RKO (cell line): ENCODE data around the gene CYP4F8.
"Not testable (repeated sequence)": the region's sequence is repeated elsewhere in the genome, so short reads cannot be mapped to it uniquely, and the experiment has no call there.

Experiments used
- DNase-seq: peaks from one replicate; pipeline ENCODE4 v3.0.0-alpha.2; 2016; ENCODE audit warnings: low spot score

Gene CYP4F8

GRCh38 chr19:15614507-15615379, at the start of gene CYP4F8:
Gene CYP4F8 (plus strand): TSS chr19:15615218. CDS start chr19:15615617, 399 bp downstream.
- no peak for DNase-seq

GRCh38 chr19:15570420-15570819, 44.6 kb upstream of the CYP4F8 start:
- no peak for DNase-seq

GRCh38 chr19:15575406-15575805, 39.6 kb upstream of the CYP4F8 start:
- DNase-seq = no peak

- no peak for DNase-seq
These were observed 38.4 kb upstream of the CYP4F8 start for GRCh38 chr19:15576526-15577156.

GRCh38 chr19:15577184-15577771, 37.7 kb upstream of the CYP4F8 start:
- no peak for DNase-seq

GRCh38 chr19:15583346-15583745, 31.7 kb upstream of the CYP4F8 start:
- DNase-seq = no peak

- no peak for DNase-seq
These were observed 30.9 kb upstream of the CYP4F8 start for GRCh38 chr19:15584095-15584494.

- DNase-seq = peak; percentile 52
These were observed 30.4 kb upstream of the CYP4F8 start for GRCh38 chr19:15584541-15585115.

GRCh38 chr19:15587663-15588062, 27.4 kb upstream of the CYP4F8 start:
- no peak for DNase-seq

GRCh38 chr19:15588265-15588664, 26.8 kb upstream of the CYP4F8 start:
- DNase-seq = no peak

- no peak for DNase-seq
These were observed 25.1 kb upstream of the CYP4F8 start for GRCh38 chr19:15589760-15590451.

- no peak for DNase-seq
These were observed 23.2 kb upstream of the CYP4F8 start for GRCh38 chr19:15591796-15592195.

GRCh38 chr19:15592506-15592905, 22.5 kb upstream of the CYP4F8 start:
- DNase-seq = not testable (repeated sequence)

GRCh38 chr19:15593766-15594165, 21.3 kb upstream of the CYP4F8 start:
- DNase-seq = not testable (repeated sequence)

- DNase-seq = peak; percentile 4
These were observed 19.9 kb upstream of the CYP4F8 start for GRCh38 chr19:15595069-15595468.

GRCh38 chr19:15607978-15608925, 6.8 kb upstream of the CYP4F8 start:
- not testable (repeated sequence) for DNase-seq

- no peak for DNase-seq
These were observed 5.8 kb upstream of the CYP4F8 start for GRCh38 chr19:15609261-15609660.

GRCh38 chr19:15612342-15612741, 2.7 kb upstream of the CYP4F8 start:
- DNase-seq = no peak

- no peak for DNase-seq
These were observed 1.7 kb upstream of the CYP4F8 start for GRCh38 chr19:15613338-15613737.

GRCh38 chr19:15615526-15615925, 508 bp downstream of the CYP4F8 start:
- no peak for DNase-seq

- DNase-seq = no peak
These were observed 1.2 kb downstream of the CYP4F8 start for GRCh38 chr19:15616183-15616582.
